ENCODE results near the gene HACD1. TPM values are rescaled to one million over a fixed set of nuclear protein-coding genes. Genes with fewer than 3 reads are reported as not detected.

Gene HACD1
- total and polyA plus RNA-seq, 2 of the 4 experiments (the other 2 are of a cell fraction): 10.0 to 24.9 TPM

DNA sequence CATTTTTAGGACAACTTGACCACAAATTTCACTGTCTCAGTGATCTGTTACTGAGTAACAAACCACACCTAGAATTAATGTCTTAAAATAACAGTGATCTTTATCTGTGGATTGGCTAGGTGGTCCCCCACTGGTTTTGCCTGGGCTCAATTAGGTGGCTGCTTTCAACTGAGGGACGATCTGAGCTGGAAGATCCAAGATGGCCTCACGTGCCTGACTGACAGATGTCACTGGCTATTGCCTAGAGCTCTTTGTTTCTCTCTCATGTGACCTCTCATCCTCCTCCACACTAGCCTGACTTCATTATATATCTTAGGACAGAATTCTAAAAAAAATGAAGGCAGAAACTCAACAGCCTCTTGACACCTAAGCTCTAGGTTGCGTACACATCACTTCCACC lies 59.7 kb downstream of the HACD1 start:
- H3K27me3 ChIP-seq (ENCODE audit: control insufficient read depth, insufficient read depth, low read length): no peaks in the 10 kb centered on the region
- peaks cover 2% of the 10 kb centered on the region; the same call in 1 of the 2 replicates for H3K4me1 ChIP-seq (ENCODE audit: control insufficient read depth, insufficient read depth, low read length)
- no peak overlapping the region for H3K14ac ChIP-seq (replicated peaks; ENCODE audit: low read depth, low read length)
- dilution Hi-C loops (cut with HindIII; ENCODE audit: low sequenced_read_pairs, unreplicated experiment): no loop called here
- no peak overlapping the region for H3K27ac ChIP-seq (ENCODE audit: insufficient read depth, low read length)
- H3K18ac ChIP-seq (ENCODE audit: low read depth, low read length): no peak overlapping the region
- no peak overlapping the region for H3K4ac ChIP-seq (ENCODE audit: low read depth, low read length)
- H2AK5ac ChIP-seq (ENCODE audit: low read depth, low read length): no peak overlapping the region
- no peak overlapping the region for H2BK15ac ChIP-seq (ENCODE audit: low read depth, low read length)
- H3K4me3 ChIP-seq (ENCODE audit: insufficient read depth, low read depth, low read length): no peak overlapping the region
- H2BK5ac ChIP-seq (ENCODE audit: low read depth, low read length, poor library complexity, severe bottlenecking): no peak overlapping the region
- H2AFZ ChIP-seq (replicated peaks; ENCODE audit: low read length, poor library complexity): no peak overlapping the region
- H2BK120ac ChIP-seq (ENCODE audit: low read depth, low read length): no peak overlapping the region
- no TSS peak for BruUV-seq (replicated peaks)
- H3K9ac ChIP-seq (ENCODE audit: low read depth, low read length): no peak overlapping the region
- no peaks in the 10 kb centered on the region for H3K36me3 ChIP-seq (ENCODE audit: control insufficient read depth, insufficient read depth, low read length)
- no peak overlapping the region for H3K23ac ChIP-seq (ENCODE audit: low read depth, low read length)
- no peak overlapping the region for H2AK9ac ChIP-seq (replicated peaks; ENCODE audit: low read depth, low read length, poor library complexity)
- H3K9me1 ChIP-seq (ENCODE audit: insufficient read depth, low read length): no peaks in the 10 kb centered on the region
- H3K9me3 ChIP-seq (ENCODE audit: control insufficient read depth, insufficient read depth, low read length): no peaks in the 10 kb centered on the region
- H3K56ac ChIP-seq (ENCODE audit: extremely low read depth, insufficient read depth, low read length): no peak overlapping the region
- ChIA-PET CTCF (no interaction called here), POLR2A (ENCODE audit: unreplicated experiment) (interaction anchor here (0.6 kb wide), 1 partner anchor 43 kb away, joined by 11 read pairs; no protein-coding TSS in a partner anchor)
- no peak overlapping the region for H4K8ac ChIP-seq (ENCODE audit: low read depth in 2 of 2, low read length in 2 of 2)
- H4K5ac ChIP-seq (ENCODE audit: low read depth, low read length): no peak overlapping the region
- H4K20me1 ChIP-seq (ENCODE audit: insufficient read depth, low read length): no peaks in the 10 kb centered on the region
- no peak overlapping the region for H4K91ac ChIP-seq (ENCODE audit: insufficient read depth, low read depth, low read length)
- no CpG with 5 or more reads among the region's 3 CpGs for WGBS, 2 experiments (ENCODE audit: extremely low coverage in 2 of 2, insufficient read length in 1 of 2)
- TF ChIP-seq RAD21 (IDR thresholded peaks at IDR 0.05; ENCODE audit: low read length) (no peak), CTCF (conservative IDR thresholded peaks at IDR 0.05; ENCODE audit: low read depth, low read length) (no peak), RCOR1 (IDR thresholded peaks at IDR 0.05; ENCODE audit: insufficient replicate concordance, low read length) (no peak), BHLHE40 (IDR thresholded peaks at IDR 0.05; ENCODE audit: low read depth, low read length) (no peak), CEBPB (IDR thresholded peaks at IDR 0.05; ENCODE audit: low read depth, low read length) (no peak), RFX5 (IDR thresholded peaks at IDR 0.05; ENCODE audit: low read depth, low read length) (no peak), CHD1 (IDR thresholded peaks at IDR 0.05; ENCODE audit: low read depth, low read length) (no peak), SMC3 (IDR thresholded peaks at IDR 0.05; ENCODE audit: low read depth, low read length) (no peak), MAZ (IDR thresholded peaks at IDR 0.05; ENCODE audit: borderline replicate concordance, low read depth, low read length) (no peak), FOS (IDR thresholded peaks at IDR 0.05; ENCODE audit: low read depth, low read length) (no peak), ELK1 (IDR thresholded peaks at IDR 0.05; ENCODE audit: borderline replicate concordance, low read depth, low read length) (no peak), NFE2L2 (IDR thresholded peaks at IDR 0.05; ENCODE audit: low read depth, low read length) (no peak), POLR2A (IDR thresholded peaks at IDR 0.05; ENCODE audit: low read depth, low read length) (no peak), MAFK (IDR thresholded peaks at IDR 0.05; ENCODE audit: low read depth, low read length) (no peak), MXI1 (IDR thresholded peaks at IDR 0.05; ENCODE audit: borderline replicate concordance, low read depth, low read length) (no peak)
- TF ChIP-seq, protein P1, sequence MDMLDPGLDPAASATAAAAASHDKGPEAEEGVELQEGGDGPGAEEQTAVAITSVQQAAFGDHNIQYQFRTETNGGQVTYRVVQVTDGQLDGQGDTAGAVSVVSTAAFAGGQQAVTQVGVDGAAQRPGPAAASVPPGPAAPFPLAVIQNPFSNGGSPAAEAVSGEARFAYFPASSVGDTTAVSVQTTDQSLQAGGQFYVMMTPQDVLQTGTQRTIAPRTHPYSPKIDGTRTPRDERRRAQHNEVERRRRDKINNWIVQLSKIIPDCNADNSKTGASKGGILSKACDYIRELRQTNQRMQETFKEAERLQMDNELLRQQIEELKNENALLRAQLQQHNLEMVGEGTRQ (IDR thresholded peaks at IDR 0.05; ENCODE audit: low read depth, low read length): no peak
- DNase-seq (no peak), ATAC-seq (ENCODE audit: low read depth) (no peak)
- H3K4me2 ChIP-seq (ENCODE audit: low read depth, low read length): no peak overlapping the region
- in situ Hi-C loops (cut with MboI; ENCODE audit: low sequenced_read_pairs): no loop called here
- intact Hi-C loops (cut with micrococcal nuclease): no loop called here
- no peak overlapping the region for H2BK20ac ChIP-seq (ENCODE audit: low read depth, low read length)
- H3K79me1 ChIP-seq (ENCODE audit: low read depth in 1 of 2, low read length in 2 of 2): no peaks in the 10 kb centered on the region

Data from IMR-90 (cell line).